HCT116 (cell line): Measurements from ENCODE around the gene OXGR1. TPM values are rescaled to one million over a fixed set of nuclear protein-coding genes. Genes with fewer than 3 reads are reported as not detected.

ENCODE experiments used
- ATAC-seq: fragments of 200-7000 bp; cut with Tn5 transposase; 2 replicates; pipeline ENCODE4 v1.9.1; 2020; ENCODE audit warnings: mild to moderate bottlenecking, moderate library complexity
- BruUV-seq: library from RNA; stranded (reverse); fragments of 400-500 nt; replicated peaks from 2 replicates; lab custom pipeline; 2021; lab: Mats Ljungman, UMichigan
- CTCF ChIA-PET: fragments of 300-600 bp; sonication (Branson Sonifier 250); formaldehyde crosslinking; loops from one replicate; lab custom pipeline; 2021; ENCODE audit warnings: antibody characterized with exemption; lab: Charles Lee
- POLR2A ChIA-PET: fragments of 300-600, 350-600 bp; sonication (Branson Sonifier 250); formaldehyde crosslinking; loops from one replicate; lab custom pipeline; 2021; ENCODE audit warnings: antibody characterized with exemption; lab: Charles Lee
- RAD21 ChIA-PET, 2 experiments: fragments of 300-600 bp; sonication (Branson Sonifier 250); formaldehyde crosslinking; loops; one replicate each; lab custom pipeline; 2023; ENCODE audit warnings: low total read pairs in 2 of 2; ENCODE audit not compliant: uncharacterized antibody in 2 of 2, unreplicated experiment in 2 of 2, low non-redundant PET in 1 of 2; lab: Charles Lee
- DNase-seq: peaks from one replicate; pipeline ENCODE4 v3.0.0-alpha.2; 2010; ENCODE audit warnings: low read depth, low spot score
- H2AFZ ChIP-seq: fragments of 200-600 bp; shearing (Covaris generic), sonication (generic); 2 replicates; pipeline ENCODE4 v1.6.1; 2017; ENCODE audit warnings: low read depth, mixed run types, mixed read lengths, antibody characterized with exemption, low read length; ENCODE audit not compliant: poor library complexity, severe bottlenecking
- H3K27ac ChIP-seq: 2 replicates; pipeline ENCODE4 v1.5.1; 2012; ENCODE audit warnings: low read depth, low read length
- H3K27me3 ChIP-seq: fragments of 200-600 bp; sonication (generic); 2 replicates; pipeline ENCODE4 v1.6.1; 2016; ENCODE audit warnings: mixed run types, low read length, mixed read lengths; ENCODE audit not compliant: insufficient read depth
- H3K36me3 ChIP-seq, 2 experiments: fragments of 200-500 bp in 1 of 2; fragments of 200-600 bp in 1 of 2; sonication (Bioruptor generic) in 1 of 2; sonication (generic) in 1 of 2; 2 replicates each; pipeline versions ENCODE4 v1.5.1 to v1.6.1; 2014 to 2016; ENCODE audit warnings: low read length in 2 of 2, inconsistent platforms in 1 of 2, mixed read lengths in 1 of 2, mixed run types in 1 of 2; ENCODE audit not compliant: insufficient read depth in 2 of 2, control insufficient read depth in 1 of 2
- H3K4me1 ChIP-seq, 2 experiments: fragments of 200-600 bp in 1 of 2; sonication (generic) in 1 of 2; 2 replicates each; pipeline versions ENCODE4 v1.5.1 to v1.6.1; 2012 to 2017; ENCODE audit warnings: low read length in 2 of 2, inconsistent platforms in 1 of 2, mild to moderate bottlenecking in 1 of 2, mixed read lengths in 1 of 2, mixed run types in 1 of 2, moderate library complexity in 1 of 2; ENCODE audit not compliant: insufficient read depth in 2 of 2, control insufficient read depth in 1 of 2
- H3K4me2 ChIP-seq: fragments of 200-600 bp; sonication (generic); 2 replicates; pipeline ENCODE4 v1.6.1; 2017; ENCODE audit warnings: mixed run types, low read length, mixed read lengths
- H3K4me3 ChIP-seq, 2 experiments: fragments of 200-600 bp in 1 of 2; sonication (generic) in 1 of 2; replicated peaks in 1 of 2; 2 replicates each; pipeline ENCODE4 v1.5.1; 2011 to 2016; ENCODE audit warnings: low read length in 2 of 2, control low read depth in 1 of 2, low read depth in 1 of 2, mild to moderate bottlenecking in 1 of 2, mixed read lengths in 1 of 2, mixed run types in 1 of 2
- H3K79me2 ChIP-seq: fragments of 200-600 bp; sonication (generic); 2 replicates; pipeline ENCODE4 v1.6.1; 2017; ENCODE audit warnings: mild to moderate bottlenecking, mixed run types, low read length, moderate library complexity, mixed read lengths; ENCODE audit not compliant: insufficient read depth
- H3K9ac ChIP-seq: fragments of 200-600 bp; sonication (generic); 2 replicates; pipeline ENCODE4 v1.6.1; 2016; ENCODE audit warnings: low read length, mixed read lengths
- H3K9me2 ChIP-seq: fragments of 200-600 bp; sonication (generic), shearing (Covaris generic); 2 replicates; pipeline ENCODE4 v1.6.1; 2017; ENCODE audit warnings: mixed run types, mild to moderate bottlenecking, moderate library complexity; ENCODE audit not compliant: insufficient read depth
- H3K9me3 ChIP-seq, 2 experiments: fragments of 200-500 bp in 1 of 2; fragments of 200-600 bp in 1 of 2; sonication (Bioruptor generic) in 1 of 2; sonication (generic) in 1 of 2; 2 replicates each; pipeline ENCODE4 v1.6.1; 2014 to 2017; ENCODE audit warnings: low read length in 2 of 2, mixed read lengths in 2 of 2, inconsistent platforms in 1 of 2, low read depth in 1 of 2, mild to moderate bottlenecking in 1 of 2, mixed run types in 1 of 2, moderate library complexity in 1 of 2; ENCODE audit not compliant: control insufficient read depth in 1 of 2, insufficient read depth in 1 of 2
- H4K20me1 ChIP-seq: fragments of 200-600 bp; sonication (generic), shearing (Covaris generic); 2 replicates; pipeline ENCODE4 v1.6.1; 2017; ENCODE audit warnings: mixed run types, mild to moderate bottlenecking, moderate library complexity; ENCODE audit not compliant: insufficient read depth
- CBX3 ChIP-seq: IDR thresholded peaks from 2 replicates; pipeline ENCODE4 v1.6.1; 2012; ENCODE audit warnings: low read depth
- EGR1 ChIP-seq: IDR thresholded peaks from 2 replicates; pipeline ENCODE4 v1.6.1; 2012; ENCODE audit warnings: low read depth
- ELF1 ChIP-seq: IDR thresholded peaks from 2 replicates; pipeline ENCODE4 v1.6.1; 2012; ENCODE audit warnings: low read depth, borderline replicate concordance
- EZH2phosphoT487 ChIP-seq: fragments of 200-600 bp; IDR thresholded peaks from 2 replicates; pipeline ENCODE4 v1.6.1; 2018; ENCODE audit warnings: antibody characterized with exemption, borderline replicate concordance
- FOSL1 ChIP-seq: IDR thresholded peaks from 2 replicates; pipeline ENCODE4 v1.6.1; 2012; ENCODE audit warnings: low read depth
- JUND ChIP-seq: IDR thresholded peaks from 2 replicates; pipeline ENCODE4 v1.6.1; 2012
- MAX ChIP-seq: IDR thresholded peaks from 2 replicates; pipeline ENCODE4 v1.6.1; 2012
- TCF7L2 ChIP-seq: IDR thresholded peaks from 2 replicates; pipeline ENCODE4 v1.7.0; 2011; ENCODE audit warnings: borderline replicate concordance, inconsistent platforms; ENCODE audit not compliant: insufficient read depth, insufficient read length; ENCODE audit errors: extremely low read depth
- ZBTB33 ChIP-seq: IDR thresholded peaks from 2 replicates; pipeline ENCODE4 v1.6.1; 2011; ENCODE audit warnings: mild to moderate bottlenecking, low read length, moderate library complexity; ENCODE audit not compliant: insufficient replicate concordance; ENCODE audit errors: extremely low read depth
- ZFX ChIP-seq: fragments of 450-650 bp; IDR thresholded peaks from 2 replicates; pipeline ENCODE4 v1.6.1; 2017
- ZNF274 ChIP-seq: fragments of 200-500 bp; sonication (Bioruptor generic); IDR thresholded peaks from 2 replicates; pipeline ENCODE4 v1.6.1; 2014; ENCODE audit warnings: mild to moderate bottlenecking, low read depth, low read length, inconsistent platforms
- intact Hi-C: fragments of 100-400 bp; cut with micrococcal nuclease; formaldehyde crosslinking; loops from 2 replicates; pipeline ENCODE4 v1.10.0; 2022
- total RNA-seq: library from RNA; stranded (reverse); gene quantifications from one replicate; pipeline ENCODE4 v1.2.1, GENCODE V29; 2021; ENCODE audit not compliant: unreplicated experiment
- TF ChIP-seq, protein P1 (sequence below): IDR thresholded peaks from 2 replicates; pipeline ENCODE4 v1.6.1; 2012; ENCODE audit warnings: low read depth

Gene OXGR1
- total RNA-seq, 1 experiment from 2014 or later = not detected

DNA sequence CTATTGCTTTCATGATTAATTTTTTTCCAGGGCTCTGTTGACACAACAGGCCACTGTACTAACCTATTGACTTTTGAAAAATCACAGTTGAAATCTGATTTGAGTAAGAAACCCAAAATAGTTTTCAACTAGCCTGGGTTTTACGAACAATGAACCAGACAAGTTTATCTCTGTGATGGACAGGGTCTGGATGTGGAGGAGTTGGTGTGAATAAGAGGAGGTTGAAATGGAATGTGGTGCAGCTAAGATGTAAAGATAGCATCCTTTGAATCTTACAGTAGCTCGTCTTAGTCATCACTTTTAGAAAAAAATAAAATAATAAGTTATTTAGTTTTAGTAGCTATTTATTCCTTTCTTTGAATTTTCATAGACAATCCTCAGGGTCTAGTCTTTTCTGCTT lies 8.3 kb upstream of the OXGR1 start:
- H3K27me3 ChIP-seq = no peaks in the 10 kb centered on the region
- no peak overlapping the region for H2AFZ ChIP-seq
- no peak overlapping the region for H3K9ac ChIP-seq
- no peaks in the 10 kb centered on the region for H3K9me2 ChIP-seq
- no peaks in the 10 kb centered on the region for H3K9me3 ChIP-seq
- POLR2A ChIA-PET = no interaction called here
- DNase-seq = no peak
- H4K20me1 ChIP-seq = no peaks in the 10 kb centered on the region
- no peaks in the 10 kb centered on the region for H3K36me3 ChIP-seq
- no peaks in the 10 kb centered on the region for H3K79me2 ChIP-seq
- intact Hi-C loops = no loop called here
- no peak for TF ChIP-seq MAX
- TF ChIP-seq FOSL1 = no peak
- TF ChIP-seq EGR1 = no peak
- no peak for TF ChIP-seq EZH2phosphoT487
- no peak for TF ChIP-seq TCF7L2
- H3K4me1 ChIP-seq = peaks cover 11 to 17% of the 10 kb centered on the region in 2 experiments
- H3K4me3 ChIP-seq = no peak overlapping the region
- RAD21 ChIA-PET = no interaction called here
- H3K4me2 ChIP-seq = no peak overlapping the region
- H3K27ac ChIP-seq = no peak overlapping the region
- CTCF ChIA-PET = interaction anchor here (0.6 to 1.2 kb wide), 2 partner anchors 16 to 35 kb away, joined by 3 to 4 read pairs; no protein-coding TSS in a partner anchor
- no peak for ATAC-seq
- no TSS peak for BruUV-seq

DNA sequence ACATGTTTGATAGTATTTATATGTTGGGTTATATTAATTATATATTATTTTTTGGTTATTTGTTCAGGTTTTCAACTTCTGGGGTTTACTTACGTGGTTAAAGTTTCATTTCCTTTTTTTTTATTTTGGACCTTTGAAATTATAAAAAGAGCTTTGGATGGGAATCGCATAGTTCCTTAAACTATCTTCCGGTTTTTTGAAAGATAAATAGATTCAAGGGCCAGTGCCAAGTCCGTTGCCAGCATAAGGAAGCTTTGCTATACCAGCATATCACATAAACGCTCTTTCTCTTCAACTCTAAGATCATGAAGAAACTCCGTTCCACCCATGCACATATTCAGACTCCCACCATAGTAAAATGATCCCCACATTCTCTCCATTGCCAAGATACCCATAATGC lies 7.4 kb upstream of the OXGR1 start:
- intact Hi-C loops = no loop called here
- BruUV-seq = no TSS peak
- ChIA-PET CTCF (no interaction called here), RAD21 (no interaction called here), POLR2A (no interaction called here)
- H3K9me3 ChIP-seq = no peaks in the 10 kb centered on the region
- H3K36me3 ChIP-seq = no peaks in the 10 kb centered on the region
- H3K27ac ChIP-seq = no peak overlapping the region
- H2AFZ ChIP-seq = no peak overlapping the region
- no peaks in the 10 kb centered on the region for H3K27me3 ChIP-seq
- DNase-seq (no peak), ATAC-seq (no peak)
- no peaks in the 10 kb centered on the region for H4K20me1 ChIP-seq
- H3K9me2 ChIP-seq = no peaks in the 10 kb centered on the region
- TF ChIP-seq JUND = no peak
- TF ChIP-seq ZNF274 = no peak
- TF ChIP-seq CBX3 = no peak
- no peak for TF ChIP-seq ZBTB33
- TF ChIP-seq, protein P1, sequence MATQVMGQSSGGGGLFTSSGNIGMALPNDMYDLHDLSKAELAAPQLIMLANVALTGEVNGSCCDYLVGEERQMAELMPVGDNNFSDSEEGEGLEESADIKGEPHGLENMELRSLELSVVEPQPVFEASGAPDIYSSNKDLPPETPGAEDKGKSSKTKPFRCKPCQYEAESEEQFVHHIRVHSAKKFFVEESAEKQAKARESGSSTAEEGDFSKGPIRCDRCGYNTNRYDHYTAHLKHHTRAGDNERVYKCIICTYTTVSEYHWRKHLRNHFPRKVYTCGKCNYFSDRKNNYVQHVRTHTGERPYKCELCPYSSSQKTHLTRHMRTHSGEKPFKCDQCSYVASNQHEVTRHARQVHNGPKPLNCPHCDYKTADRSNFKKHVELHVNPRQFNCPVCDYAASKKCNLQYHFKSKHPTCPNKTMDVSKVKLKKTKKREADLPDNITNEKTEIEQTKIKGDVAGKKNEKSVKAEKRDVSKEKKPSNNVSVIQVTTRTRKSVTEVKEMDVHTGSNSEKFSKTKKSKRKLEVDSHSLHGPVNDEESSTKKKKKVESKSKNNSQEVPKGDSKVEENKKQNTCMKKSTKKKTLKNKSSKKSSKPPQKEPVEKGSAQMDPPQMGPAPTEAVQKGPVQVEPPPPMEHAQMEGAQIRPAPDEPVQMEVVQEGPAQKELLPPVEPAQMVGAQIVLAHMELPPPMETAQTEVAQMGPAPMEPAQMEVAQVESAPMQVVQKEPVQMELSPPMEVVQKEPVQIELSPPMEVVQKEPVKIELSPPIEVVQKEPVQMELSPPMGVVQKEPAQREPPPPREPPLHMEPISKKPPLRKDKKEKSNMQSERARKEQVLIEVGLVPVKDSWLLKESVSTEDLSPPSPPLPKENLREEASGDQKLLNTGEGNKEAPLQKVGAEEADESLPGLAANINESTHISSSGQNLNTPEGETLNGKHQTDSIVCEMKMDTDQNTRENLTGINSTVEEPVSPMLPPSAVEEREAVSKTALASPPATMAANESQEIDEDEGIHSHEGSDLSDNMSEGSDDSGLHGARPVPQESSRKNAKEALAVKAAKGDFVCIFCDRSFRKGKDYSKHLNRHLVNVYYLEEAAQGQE = no peak
- TF ChIP-seq ZFX = no peak
- TF ChIP-seq ELF1 = no peak
- TF ChIP-seq, all 23 proteins: peak for 0
- Histone ChIP-seq H3K4me3 (no peak overlapping the region), H3K79me2 (no peaks in the 10 kb centered on the region), H3K9ac (no peak overlapping the region), H3K4me2 (no peak overlapping the region), H3K4me1 (peaks cover 11 to 17% of the 10 kb centered on the region in 2 experiments)
